Body of pancreas (tissue), 4 donors: ENCODE measurements around the gene GLG1. TPM values are rescaled to one million over a fixed set of nuclear protein-coding genes. Genes with fewer than 3 reads are reported as not detected.

ENCODE experiments used
- ATAC-seq: fragments of 150-250 bp; one replicate; pipeline ENCODE4 v1.9.1; 2016
- DNase-seq, 4 donors: peaks; one replicate each; pipeline ENCODE4 v3.0.0-alpha.2; 2019
- H3K27ac ChIP-seq, 4 donors: fragments of 200-600 bp; sonication (generic); 1 replicate in 3 of 4; 2 replicates in 1 of 4; pipeline versions ENCODE4 v1.5.1 to v1.6.1; 2016 to 2019; ENCODE audit warnings: mild to moderate bottlenecking in 1 of 4, mixed read lengths in 1 of 4, moderate library complexity in 1 of 4
- H3K27me3 ChIP-seq, 2 donors: fragments of 200-600 bp; sonication (generic); one replicate each; pipeline ENCODE4 v1.6.0; 2016; ENCODE audit warnings: mild to moderate bottlenecking in 1 of 2
- H3K36me3 ChIP-seq, 2 donors: fragments of 200-600 bp; sonication (generic); replicated peaks in 1 of 2; 2 replicates each; pipeline ENCODE4 v1.5.1; 2016; ENCODE audit warnings: low read depth in 2 of 2; ENCODE audit not compliant: insufficient read depth in 1 of 2
- H3K4me1 ChIP-seq: fragments of 200-600 bp; sonication (generic); one replicate; pipeline ENCODE4 v1.6.0; 2016
- H3K4me3 ChIP-seq, 2 donors: fragments of 200-600 bp; sonication (generic); 1 replicate in 1 of 2; 2 replicates in 1 of 2; pipeline ENCODE4 v1.5.1; 2016 to 2019
- H3K9me3 ChIP-seq, 3 donors: fragments of 200-600 bp; sonication (generic); 1 replicate in 2 of 3; 2 replicates in 1 of 3; pipeline ENCODE4 v1.5.1; 2016
- CTCF ChIP-seq, 7 experiments: fragments of 450-650 bp in 4 of 7; fragments of 200-600 bp in 3 of 7; sonication (generic) in 3 of 7; IDR thresholded peaks; one replicate each; pipeline ENCODE4 v1.5.1; 2016 to 2019; ENCODE audit warnings: antibody characterized with exemption in 7 of 7
- POLR2A ChIP-seq, 3 donors: fragments of 450-650 bp; IDR thresholded peaks; one replicate each; pipeline ENCODE4 v1.6.1; 2016; ENCODE audit warnings: antibody characterized with exemption in 3 of 3, mild to moderate bottlenecking in 2 of 3
- WGBS, 2 donors: methylation state at CpG; one replicate each; pipeline ENCODE4 v1.1.5; 2017; 5-methylcytosine and 5-hydroxymethylcytosine counted together
- intact Hi-C: fragments of 100-400 bp; cut with DNase I; formaldehyde crosslinking; loops from one replicate; pipeline ENCODE4 v1.15.1; 2023
- total RNA-seq, 2 donors: library from RNA; depleted of rRNA; stranded (reverse); fragments of >200 nt; gene quantifications; one replicate each; pipeline ENCODE4 v1.1.0, GENCODE V29; 2016

Gene GLG1
- total RNA-seq, 2 donors from 2014 or later = 103 to 144 TPM

GRCh38 chr16:74650966-74651567 lies 44.2 kb upstream of the GLG1 start:
- Histone ChIP-seq H3K4me1 (no peaks in the 10 kb centered on the region), H3K27me3 (no peaks in the 10 kb centered on the region), H3K9me3 (no peaks in the 10 kb centered on the region), H3K4me3 (no peak overlapping the region), H3K36me3 (peaks cover 0 to 3% of the 10 kb centered on the region in 2 donors), H3K27ac (no peak overlapping the region)
- DNase-seq (no peak), ATAC-seq (no peak)
- WGBS, 2 donors = 55 to 60% methylated on average over 6 of the region's 6 CpGs
- TF ChIP-seq POLR2A (IDR thresholded peaks at IDR 0.05) (no peak), CTCF (IDR thresholded peaks at IDR 0.05) (peak; percentile 18 to 50 (median 45))
- intact Hi-C loops = no loop called here

- no peaks in the 10 kb centered on the region for H3K4me1 ChIP-seq
- H3K9me3 ChIP-seq = no peaks in the 10 kb centered on the region
- DNase-seq (no peak), ATAC-seq (no peak)
- no peak overlapping the region for H3K27ac ChIP-seq
- intact Hi-C loops = no loop called here
- no peaks in the 10 kb centered on the region for H3K27me3 ChIP-seq
- WGBS, 2 donors = 40 to 41% methylated on average over 1 of the region's 1 CpG
- H3K36me3 ChIP-seq = peaks cover 0 to 7% of the 10 kb centered on the region in 2 donors
- TF ChIP-seq CTCF (IDR thresholded peaks at IDR 0.05) (no peak), POLR2A (IDR thresholded peaks at IDR 0.05) (no peak)
- H3K4me3 ChIP-seq = no peak overlapping the region
Observed at GRCh38 chr16:74649839-74650504, 43.1 kb upstream of the GLG1 start.

GRCh38 chr16:74641969-74642368 lies 35.1 kb upstream of the GLG1 start:
- Histone ChIP-seq H3K4me3 (no peak overlapping the region), H3K4me1 (peaks cover 24% of the 10 kb centered on the region), H3K27ac (no peak overlapping the region), H3K36me3 (peaks cover 7 to 8% of the 10 kb centered on the region in 2 donors), H3K9me3 (no peaks in the 10 kb centered on the region), H3K27me3 (no peaks in the 10 kb centered on the region)
- no peak for ATAC-seq
- intact Hi-C loops = no loop called here
- TF ChIP-seq CTCF (IDR thresholded peaks at IDR 0.05) (no peak), POLR2A (IDR thresholded peaks at IDR 0.05) (no peak)
- DNase-seq = no peak
- 90 to 95% methylated on average over 8 of the region's 8 CpGs for WGBS, 2 donors

DNA sequence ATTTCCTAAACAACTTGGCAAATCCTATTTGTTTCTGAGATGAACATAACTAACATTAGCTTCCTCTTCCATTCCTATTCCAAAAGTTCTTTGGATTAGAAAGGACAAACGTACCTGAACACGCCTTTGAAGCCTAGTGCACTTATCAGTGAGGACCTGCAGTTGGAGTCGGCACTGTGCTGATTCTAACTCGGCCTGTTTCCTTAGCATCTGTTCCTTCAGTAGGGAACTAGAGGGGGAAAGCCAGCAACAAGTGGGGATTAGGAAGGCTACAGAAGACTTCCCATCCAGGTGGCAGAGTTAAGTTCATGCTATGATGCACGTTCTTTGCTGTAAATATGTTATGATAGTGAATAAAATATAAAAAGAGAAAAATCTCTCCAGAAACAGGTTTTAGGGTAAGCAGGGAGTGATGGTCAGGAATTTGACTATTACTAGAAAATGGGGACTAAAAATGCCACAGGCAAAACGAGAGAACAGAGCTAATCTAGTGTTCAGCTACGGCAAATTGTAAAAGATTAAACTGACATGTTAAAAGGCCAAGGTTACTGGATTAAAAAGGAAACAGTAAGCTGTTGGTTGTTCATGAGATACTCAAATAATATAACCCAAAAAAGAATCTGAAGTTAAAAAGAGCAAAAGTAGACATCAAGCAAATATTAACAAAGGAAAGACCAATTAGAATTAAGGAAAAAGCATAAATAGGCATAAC lies 31.0 kb upstream of the GLG1 start:
- Histone ChIP-seq H3K27me3 (no peaks in the 10 kb centered on the region), H3K36me3 (no peaks in the 10 kb centered on the region), H3K27ac (peak overlapping the region in 3 of 4 donors; percentile 55 to 75 (median 60)), H3K4me3 (no peak overlapping the region), H3K4me1 (peaks cover 62% of the 10 kb centered on the region), H3K9me3 (no peaks in the 10 kb centered on the region)
- ATAC-seq (peak; percentile 25), DNase-seq (peak in 3 of 4 donors; percentile 27 to 51 (median 28))
- WGBS, 2 donors = 19 to 20% methylated on average over 7 of the region's 7 CpGs
- intact Hi-C loops = no loop called here
- TF ChIP-seq CTCF (IDR thresholded peaks at IDR 0.05) = no peak
